T-helper 2 cell treated with Interferon-gamma antibody and Interleukin-4, amounts not matched to agents 100 ng/mL and 5 ng/mL, for 36 hours (primary cell): ENCODE results near the gene TTC36. TPM values are rescaled to one million over a fixed set of nuclear protein-coding genes. Genes with fewer than 3 reads are reported as not detected.
"Not testable (repeated sequence)": the region's sequence is repeated elsewhere in the genome, so short reads cannot be mapped to it uniquely, and the experiment has no call there.

ENCODE experiments used
- intact Hi-C: fragments of 100-400 bp; cut with micrococcal nuclease; formaldehyde crosslinking; loops from one replicate; pipeline ENCODE4 v1.15.1; 2023
- total RNA-seq: library from RNA; stranded (reverse); gene quantifications from 2 replicates; pipeline ENCODE4 v1.2.3, GENCODE V29; 2022

Gene TTC36, protein sequence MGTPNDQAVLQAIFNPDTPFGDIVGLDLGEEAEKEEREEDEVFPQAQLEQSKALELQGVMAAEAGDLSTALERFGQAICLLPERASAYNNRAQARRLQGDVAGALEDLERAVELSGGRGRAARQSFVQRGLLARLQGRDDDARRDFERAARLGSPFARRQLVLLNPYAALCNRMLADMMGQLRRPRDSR
- 0.66 and 0.75 TPM in 2 replicates for total RNA-seq

GRCh38 chr11:118527109-118527508 is at the start of gene TTC36:
Gene TTC36, plus strand, starts transcription at chr11:118527474. Its CDS starts 21 bp downstream, at chr11:118527495.
- intact Hi-C loops = no loop called here

DNA sequence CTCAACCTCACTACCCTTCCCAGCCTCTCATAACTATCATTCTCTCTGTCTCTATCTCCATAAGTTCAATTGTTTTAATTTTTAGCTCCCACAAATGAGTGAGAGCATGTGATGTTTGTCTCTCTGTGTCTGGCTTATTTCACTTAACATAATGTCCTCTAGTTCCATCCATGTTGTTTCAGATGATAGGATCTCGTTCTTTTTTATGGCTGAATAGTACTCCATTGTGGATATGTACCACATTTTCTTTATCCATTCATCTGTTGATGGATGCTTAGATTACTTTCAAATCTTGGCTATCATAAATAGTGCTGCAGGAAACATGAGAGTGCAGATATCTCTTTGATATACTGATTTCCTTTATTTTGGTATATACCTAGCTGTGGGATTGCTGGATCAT is 46.0 kb upstream of the TTC36 start:
- intact Hi-C loops = not testable (repeated sequence)

DNA sequence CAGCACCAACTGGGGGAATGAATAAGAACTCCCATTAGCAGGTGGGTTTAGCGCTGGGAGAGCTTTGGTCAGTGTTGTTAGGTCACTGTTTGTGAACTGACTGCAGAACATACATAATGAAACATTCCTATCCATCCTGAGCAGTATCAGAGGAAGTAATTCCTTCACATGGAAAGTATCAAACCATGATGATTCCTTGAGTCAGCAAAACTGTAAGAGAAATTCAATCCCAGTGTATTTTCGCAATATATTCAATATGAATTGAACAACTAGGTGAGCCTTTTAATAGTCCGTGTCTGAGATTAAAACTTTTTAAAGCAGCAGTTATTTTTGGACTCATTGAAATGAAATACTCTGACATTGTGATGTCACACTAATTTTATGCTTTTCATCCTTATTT is 42.9 kb upstream of the TTC36 start:
- intact Hi-C loops = no loop called here

- intact Hi-C loops = no loop called here
Observed at GRCh38 chr11:118485273-118485672, 42.0 kb upstream of the TTC36 start.

- intact Hi-C loops = loop anchor here (1.0 to 2.0 kb wide), 4 partner anchors 50 to 343 kb away; partner anchors contain the start of gene ATP5MG
Observed at GRCh38 chr11:118488480-118489109, 38.7 kb upstream of the TTC36 start.

GRCh38 chr11:118491041-118491440 is 36.2 kb upstream of the TTC36 start:
- intact Hi-C loops = no loop called here

- intact Hi-C loops = no loop called here
Observed at GRCh38 chr11:118497831-118498230, 29.4 kb upstream of the TTC36 start.

- intact Hi-C loops = no loop called here
Observed at GRCh38 chr11:118503216-118503615, 24.1 kb upstream of the TTC36 start.

DNA sequence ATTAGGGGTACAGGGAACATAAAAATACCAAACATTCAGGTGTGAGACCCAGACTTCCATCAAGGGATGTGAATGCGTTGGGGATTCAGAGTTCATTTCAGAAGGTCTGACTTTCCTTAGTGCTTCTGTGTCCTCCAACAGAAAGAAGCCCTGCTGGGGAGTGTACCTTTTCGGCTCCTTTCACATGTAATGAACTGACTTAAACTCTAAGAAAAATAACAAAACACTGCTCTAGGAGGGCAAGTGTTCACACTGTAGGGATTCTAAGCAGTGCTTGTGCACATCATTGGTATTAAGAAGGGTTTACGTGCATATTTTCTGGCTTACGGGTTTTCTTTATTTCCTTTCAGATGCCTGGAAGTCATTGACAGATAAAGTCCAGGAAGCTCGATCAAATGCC is 15.7 kb upstream of the TTC36 start:
- intact Hi-C loops = no loop called here

DNA sequence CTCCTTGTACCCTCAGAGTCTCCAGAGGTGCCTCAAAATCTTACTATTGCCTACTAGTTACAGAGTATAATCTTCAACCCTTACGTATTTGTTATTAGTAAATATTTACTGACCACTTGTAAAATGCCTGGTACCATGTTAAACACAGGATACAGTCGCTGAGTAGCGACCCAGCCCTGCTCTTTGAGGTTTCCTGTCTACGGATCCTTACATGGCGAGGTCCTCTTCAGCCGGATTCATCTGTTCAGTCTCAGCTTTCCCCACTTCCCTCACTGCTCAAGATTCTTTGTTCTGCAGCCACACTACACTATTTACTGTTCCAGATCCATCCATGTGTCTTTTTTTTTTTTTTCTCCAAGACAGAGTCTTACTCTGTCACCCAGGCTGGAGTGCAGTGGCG is 13.2 kb upstream of the TTC36 start:
- intact Hi-C loops = no loop called here

GRCh38 chr11:118519549-118519948 is 7.7 kb upstream of the TTC36 start:
- intact Hi-C loops = no loop called here

DNA sequence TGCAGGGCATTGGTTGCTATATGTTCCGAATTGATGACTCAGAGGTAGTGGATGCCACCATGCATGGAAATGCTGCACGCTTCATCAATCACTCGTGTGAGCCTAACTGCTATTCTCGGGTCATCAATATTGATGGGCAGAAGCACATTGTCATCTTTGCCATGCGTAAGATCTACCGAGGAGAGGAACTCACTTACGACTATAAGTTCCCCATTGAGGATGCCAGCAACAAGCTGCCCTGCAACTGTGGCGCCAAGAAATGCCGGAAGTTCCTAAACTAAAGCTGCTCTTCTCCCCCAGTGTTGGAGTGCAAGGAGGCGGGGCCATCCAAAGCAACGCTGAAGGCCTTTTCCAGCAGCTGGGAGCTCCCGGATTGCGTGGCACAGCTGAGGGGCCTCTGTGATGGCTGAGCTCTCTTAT is 5.4 kb upstream of the TTC36 start:
- intact Hi-C loops = no loop called here

GRCh38 chr11:118522571-118523072 is 4.7 kb upstream of the TTC36 start:
- intact Hi-C loops = no loop called here

- intact Hi-C loops = no loop called here
Observed at GRCh38 chr11:118524356-118524755, 2.9 kb upstream of the TTC36 start.

DNA sequence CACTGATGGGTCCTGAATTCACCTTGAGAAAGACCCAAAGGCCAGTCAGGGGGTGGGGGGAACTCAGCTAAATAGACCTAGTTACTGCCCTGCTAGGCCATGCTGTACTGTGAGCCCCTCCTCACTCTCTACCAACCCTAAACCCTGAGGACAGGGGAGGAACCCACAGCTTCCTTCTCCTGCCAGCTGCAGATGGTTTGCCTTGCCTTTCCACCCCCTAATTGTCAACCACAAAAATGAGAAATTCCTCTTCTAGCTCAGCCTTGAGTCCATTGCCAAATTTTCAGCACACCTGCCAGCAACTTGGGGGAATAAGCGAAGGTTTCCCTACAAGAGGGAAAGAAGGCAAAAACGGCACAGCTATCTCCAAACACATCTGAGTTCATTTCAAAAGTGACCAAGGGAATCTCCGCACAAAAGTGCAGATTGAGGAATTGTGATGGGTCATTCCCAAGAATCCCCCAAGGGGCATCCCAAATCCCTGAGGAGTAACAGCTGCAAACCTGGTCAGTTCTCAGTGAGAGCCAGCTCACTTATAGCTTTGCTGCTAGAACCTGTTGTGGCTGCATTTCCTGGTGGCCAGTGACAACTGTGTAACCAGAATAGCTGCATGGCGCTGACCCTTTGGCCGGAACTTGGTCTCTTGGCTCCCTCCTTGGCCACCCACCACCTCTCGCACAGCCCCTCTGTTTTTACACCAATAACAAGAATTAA is 2.4 kb upstream of the TTC36 start:
- intact Hi-C loops = no loop called here

DNA sequence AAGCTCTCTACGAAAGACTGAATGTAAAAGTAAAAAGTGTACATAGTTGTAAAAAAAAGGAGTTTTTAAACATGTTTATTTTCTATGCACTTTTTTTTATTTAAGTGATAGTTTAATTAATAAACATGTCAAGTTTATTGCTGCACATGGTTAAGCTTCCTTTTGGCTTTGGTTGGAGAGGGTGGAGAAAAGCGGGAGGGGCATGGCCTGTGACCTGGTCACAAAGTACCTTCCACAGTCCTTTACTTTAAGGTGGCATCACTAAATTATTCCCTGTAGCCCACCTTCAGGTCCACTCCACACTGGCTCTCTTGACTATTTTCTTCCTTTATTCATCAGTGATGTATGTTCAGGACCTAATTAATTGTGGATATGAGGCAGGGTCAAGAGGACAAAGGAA is 586 bp upstream of the TTC36 start:
- intact Hi-C loops = no loop called here

- intact Hi-C loops = no loop called here
Observed at GRCh38 chr11:118528511-118528910, 1.2 kb downstream of the TTC36 start.

- intact Hi-C loops = loop anchor here (2.0 kb wide), 1 partner anchor 37 kb away; no protein-coding TSS in a partner anchor
Observed at GRCh38 chr11:118529584-118530175, 2.4 kb downstream of the TTC36 start.

DNA sequence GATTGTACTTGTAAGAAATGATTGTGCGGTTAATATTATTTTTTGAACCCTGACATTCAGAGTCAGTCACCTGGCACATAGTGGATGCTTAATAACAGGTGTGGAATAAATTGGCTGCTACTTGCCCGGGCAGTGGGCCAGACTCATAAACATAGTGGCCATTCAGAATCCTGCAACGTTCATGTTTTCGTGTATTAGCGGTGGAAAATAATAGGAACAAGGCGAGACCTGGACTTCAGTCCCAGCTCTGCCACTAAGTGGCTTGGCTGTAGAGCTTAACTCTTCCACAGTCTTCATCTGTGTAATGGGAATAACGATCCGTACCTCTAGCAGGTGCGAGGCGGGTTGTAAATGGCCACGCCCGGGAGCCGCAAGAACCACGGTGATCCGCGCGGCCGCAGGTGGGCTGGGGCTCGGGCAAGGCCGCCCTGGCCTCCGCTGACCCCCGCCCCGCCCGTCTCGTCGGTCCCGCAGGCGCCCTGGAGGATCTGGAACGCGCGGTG is 3.0 kb downstream of the TTC36 start:
- intact Hi-C loops = loop anchor here (2.0 kb wide), 1 partner anchor 37 kb away; no protein-coding TSS in a partner anchor

DNA sequence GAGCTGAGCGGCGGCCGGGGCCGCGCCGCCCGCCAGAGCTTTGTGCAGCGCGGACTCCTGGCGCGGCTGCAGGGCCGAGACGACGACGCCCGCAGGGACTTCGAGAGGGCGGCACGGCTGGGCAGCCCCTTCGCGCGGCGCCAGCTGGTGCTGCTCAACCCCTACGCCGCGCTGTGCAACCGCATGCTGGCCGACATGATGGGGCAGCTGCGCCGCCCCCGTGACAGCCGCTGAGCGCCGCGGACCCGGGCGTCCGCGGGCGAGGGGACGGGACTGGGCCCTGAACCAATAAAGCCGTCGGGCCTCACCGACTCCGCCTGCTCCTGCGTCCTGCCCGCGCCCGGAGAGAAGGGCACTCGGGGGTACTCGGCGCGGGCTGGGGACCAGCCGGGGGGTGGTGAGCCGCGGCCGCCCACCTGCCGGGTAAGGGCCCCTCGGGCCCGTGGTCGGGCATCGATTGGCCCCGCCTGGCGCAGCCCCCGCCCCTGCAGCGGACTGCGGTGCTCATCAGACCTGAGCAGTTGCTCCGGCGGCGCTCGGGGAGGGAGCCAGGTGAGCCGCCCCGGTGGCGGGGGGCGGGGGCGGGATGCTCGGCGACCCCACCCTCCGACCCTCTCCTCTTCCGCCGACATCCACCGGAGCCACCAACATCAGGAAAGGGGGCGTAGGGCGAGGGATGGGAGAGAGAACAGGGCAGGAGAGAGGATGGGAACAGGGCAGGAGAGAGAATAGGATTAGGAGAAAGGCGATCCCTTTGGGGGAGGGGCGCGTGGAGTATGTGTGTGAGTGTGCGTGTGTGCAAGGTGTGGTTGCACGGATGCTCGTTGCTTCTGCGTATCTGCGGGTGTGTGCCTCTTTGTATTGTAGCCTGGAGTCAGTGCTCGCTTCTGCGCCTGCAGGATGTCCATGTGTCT is 3.7 kb downstream of the TTC36 start, which contains the start of gene TMEM25:
TMEM25 (plus strand) TSS at position 510 of the 914 bp plus-strand sequence. CDS start 610 bp downstream, outside the sequence.
- intact Hi-C loops = loop anchor here (2.0 kb wide), 1 partner anchor 36 kb away; no protein-coding TSS in a partner anchor
